ENCODE data around the gene DLX4.

Gene DLX4

DNA sequence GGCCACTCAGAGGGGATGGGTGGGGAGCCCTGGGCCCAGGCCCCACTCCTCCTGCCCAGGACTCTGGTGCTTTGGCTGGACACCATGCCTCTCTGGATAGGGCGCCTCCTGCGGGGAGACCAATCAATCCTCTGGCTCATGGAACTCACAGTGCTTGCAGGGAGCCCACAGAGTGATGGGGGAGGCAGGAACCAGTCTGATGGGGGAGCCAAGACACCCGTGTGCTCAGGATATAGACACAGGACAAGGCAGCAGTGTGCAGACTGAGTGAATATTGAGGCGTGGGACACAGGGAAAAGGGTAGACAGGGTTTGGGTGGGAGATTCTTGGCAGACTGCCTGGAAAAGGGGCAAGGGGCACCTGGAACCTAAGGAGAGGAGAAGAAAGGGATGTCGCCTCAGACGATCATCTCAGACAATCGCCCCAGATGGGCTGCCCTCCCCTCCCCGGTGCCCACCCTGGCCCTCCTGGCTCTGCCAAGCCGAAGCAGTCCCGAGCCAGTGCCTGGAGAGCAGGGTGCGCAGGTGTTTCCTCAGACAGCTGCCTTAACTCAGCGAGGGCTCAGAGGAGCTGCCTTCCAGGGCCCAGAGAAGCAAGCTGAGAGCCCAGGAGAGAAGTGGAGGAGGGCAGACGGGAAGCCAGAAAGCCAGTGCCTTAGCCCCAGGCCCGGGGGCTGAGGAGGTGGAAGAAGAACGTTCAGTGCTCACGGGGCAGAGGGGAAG lies 37.4 kb upstream of the DLX4 start:
- H3K9ac ChIP-seq (ENCODE audit: low read depth in 1 of 2, low read length in 2 of 2) = no peak overlapping the region
- no peak overlapping the region for H3K4me3 ChIP-seq (ENCODE audit: low read depth in 1 of 2, low read length in 2 of 2)
- H3K36me3 ChIP-seq (ENCODE audit: control insufficient read depth in 1 of 2, insufficient read depth in 2 of 2, low read length in 2 of 2) = no peaks in the 10 kb centered on the region
- H3K27ac ChIP-seq (ENCODE audit: low read depth, low read length) = no peak overlapping the region
- peaks cover 7 to 9% of the 10 kb centered on the region in 2 donors for H3K27me3 ChIP-seq (ENCODE audit: control insufficient read depth in 1 of 2, insufficient read depth in 2 of 2, low read length in 2 of 2)
- H3K4me1 ChIP-seq (ENCODE audit: control insufficient read depth in 1 of 2, insufficient read depth in 2 of 2, low read length in 2 of 2) = no peaks in the 10 kb centered on the region
- H3K9me3 ChIP-seq (ENCODE audit: control insufficient read depth in 1 of 2, low read length in 2 of 2) = no peaks in the 10 kb centered on the region

DNA sequence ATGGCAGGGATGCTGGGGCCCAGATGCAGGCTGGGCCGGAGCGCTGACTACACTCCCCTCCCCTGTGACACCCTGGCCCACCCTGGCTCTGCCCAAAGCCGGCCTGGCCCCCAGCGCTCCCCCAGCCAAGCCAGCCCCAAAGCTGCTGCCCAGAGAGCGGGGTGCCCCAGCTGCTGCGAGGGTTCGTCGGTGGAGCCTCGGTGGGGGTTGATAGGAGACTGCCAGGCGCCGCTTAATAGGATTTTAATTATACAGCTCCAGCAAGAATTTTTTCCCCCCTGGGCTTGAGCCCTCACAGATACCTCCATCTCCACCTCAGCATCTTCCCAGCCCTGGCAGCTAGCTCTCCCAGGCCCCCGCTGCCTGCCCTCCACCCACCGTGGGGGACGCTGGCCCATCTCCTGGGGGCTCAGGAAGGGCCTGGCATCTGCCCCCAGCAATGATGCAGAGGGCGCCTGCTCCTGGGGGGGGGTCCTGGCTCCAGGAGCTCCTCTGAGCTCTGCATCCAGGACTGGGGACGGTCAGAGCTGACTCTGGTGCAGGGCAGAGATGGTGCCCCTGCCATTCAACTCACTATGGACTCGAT lies 36.8 kb upstream of the DLX4 start:
- Histone ChIP-seq H3K9ac (ENCODE audit: low read depth in 1 of 2, low read length in 2 of 2) (no peak overlapping the region), H3K4me1 (ENCODE audit: control insufficient read depth in 1 of 2, insufficient read depth in 2 of 2, low read length in 2 of 2) (no peaks in the 10 kb centered on the region), H3K27me3 (ENCODE audit: control insufficient read depth in 1 of 2, insufficient read depth in 2 of 2, low read length in 2 of 2) (peaks cover 7 to 9% of the 10 kb centered on the region in 2 donors), H3K4me3 (ENCODE audit: low read depth in 1 of 2, low read length in 2 of 2) (no peak overlapping the region), H3K36me3 (ENCODE audit: control insufficient read depth in 1 of 2, insufficient read depth in 2 of 2, low read length in 2 of 2) (no peaks in the 10 kb centered on the region), H3K9me3 (ENCODE audit: control insufficient read depth in 1 of 2, low read length in 2 of 2) (no peaks in the 10 kb centered on the region), H3K27ac (ENCODE audit: low read depth, low read length) (no peak overlapping the region)

DNA sequence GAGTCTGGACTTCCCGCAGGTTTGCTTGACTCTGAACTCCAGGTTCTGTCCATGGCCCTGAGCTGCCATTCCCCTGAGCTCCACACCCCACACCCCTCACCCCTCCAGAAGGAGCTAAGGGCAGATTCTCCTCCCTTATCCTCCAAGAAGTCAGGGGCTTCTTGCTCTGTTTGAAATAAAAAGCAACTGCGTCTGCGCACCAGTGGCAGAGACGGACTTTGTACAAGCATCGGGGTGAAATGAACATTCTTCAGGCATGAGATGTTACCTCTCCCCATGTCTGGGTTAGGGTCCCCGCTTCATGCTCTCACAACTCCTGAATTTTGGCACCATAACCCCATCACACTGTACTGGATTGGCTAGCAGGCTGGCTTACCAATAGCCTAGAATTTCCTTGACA lies 36.1 kb upstream of the DLX4 start:
- Histone ChIP-seq H3K27ac (ENCODE audit: low read depth, low read length) (no peak overlapping the region), H3K36me3 (ENCODE audit: control insufficient read depth in 1 of 2, insufficient read depth in 2 of 2, low read length in 2 of 2) (no peaks in the 10 kb centered on the region), H3K27me3 (ENCODE audit: control insufficient read depth in 1 of 2, insufficient read depth in 2 of 2, low read length in 2 of 2) (peaks cover 7 to 9% of the 10 kb centered on the region in 2 donors), H3K9me3 (ENCODE audit: control insufficient read depth in 1 of 2, low read length in 2 of 2) (no peaks in the 10 kb centered on the region), H3K9ac (ENCODE audit: low read depth in 1 of 2, low read length in 2 of 2) (no peak overlapping the region), H3K4me1 (ENCODE audit: control insufficient read depth in 1 of 2, insufficient read depth in 2 of 2, low read length in 2 of 2) (no peaks in the 10 kb centered on the region), H3K4me3 (ENCODE audit: low read depth in 1 of 2, low read length in 2 of 2) (no peak overlapping the region)

GRCh38 chr17:49935526-49936210 lies 33.3 kb upstream of the DLX4 start:
- Histone ChIP-seq H3K4me1 (ENCODE audit: control insufficient read depth in 1 of 2, insufficient read depth in 2 of 2, low read length in 2 of 2) (no peaks in the 10 kb centered on the region), H3K9ac (ENCODE audit: low read depth in 1 of 2, low read length in 2 of 2) (no peak overlapping the region), H3K27ac (ENCODE audit: low read depth, low read length) (no peak overlapping the region), H3K4me3 (ENCODE audit: low read depth in 1 of 2, low read length in 2 of 2) (no peak overlapping the region), H3K36me3 (ENCODE audit: control insufficient read depth in 1 of 2, insufficient read depth in 2 of 2, low read length in 2 of 2) (no peaks in the 10 kb centered on the region), H3K27me3 (ENCODE audit: control insufficient read depth in 1 of 2, insufficient read depth in 2 of 2, low read length in 2 of 2) (peaks cover 5 to 7% of the 10 kb centered on the region in 2 donors), H3K9me3 (ENCODE audit: control insufficient read depth in 1 of 2, low read length in 2 of 2) (no peaks in the 10 kb centered on the region)

DNA sequence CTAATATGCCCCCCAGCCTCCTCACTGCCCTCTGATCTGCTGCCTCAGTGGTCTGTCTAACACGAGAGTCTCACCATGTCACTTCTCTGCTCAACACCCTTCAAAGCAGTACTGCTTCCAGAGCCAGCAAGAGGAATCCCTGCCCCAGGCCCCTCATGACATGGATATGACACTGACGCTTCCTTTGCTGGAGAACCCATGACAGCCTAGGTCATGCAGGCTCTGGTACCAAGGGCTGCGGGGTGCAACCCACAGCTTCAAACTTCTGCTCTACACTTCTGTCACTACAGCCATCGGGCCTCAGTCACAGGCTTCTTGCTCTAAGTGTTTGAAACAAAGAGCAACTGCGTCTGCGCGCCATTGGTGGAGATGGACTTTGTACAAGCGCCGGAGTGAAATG lies 32.6 kb upstream of the DLX4 start:
- Histone ChIP-seq H3K36me3 (ENCODE audit: control insufficient read depth in 1 of 2, insufficient read depth in 2 of 2, low read length in 2 of 2) (no peaks in the 10 kb centered on the region), H3K9me3 (ENCODE audit: control insufficient read depth in 1 of 2, low read length in 2 of 2) (no peaks in the 10 kb centered on the region), H3K4me3 (ENCODE audit: low read depth in 1 of 2, low read length in 2 of 2) (no peak overlapping the region), H3K9ac (ENCODE audit: low read depth in 1 of 2, low read length in 2 of 2) (no peak overlapping the region), H3K27ac (ENCODE audit: low read depth, low read length) (no peak overlapping the region), H3K27me3 (ENCODE audit: control insufficient read depth in 1 of 2, insufficient read depth in 2 of 2, low read length in 2 of 2) (peaks cover 5 to 7% of the 10 kb centered on the region in 2 donors), H3K4me1 (ENCODE audit: control insufficient read depth in 1 of 2, insufficient read depth in 2 of 2, low read length in 2 of 2) (no peaks in the 10 kb centered on the region)

DNA sequence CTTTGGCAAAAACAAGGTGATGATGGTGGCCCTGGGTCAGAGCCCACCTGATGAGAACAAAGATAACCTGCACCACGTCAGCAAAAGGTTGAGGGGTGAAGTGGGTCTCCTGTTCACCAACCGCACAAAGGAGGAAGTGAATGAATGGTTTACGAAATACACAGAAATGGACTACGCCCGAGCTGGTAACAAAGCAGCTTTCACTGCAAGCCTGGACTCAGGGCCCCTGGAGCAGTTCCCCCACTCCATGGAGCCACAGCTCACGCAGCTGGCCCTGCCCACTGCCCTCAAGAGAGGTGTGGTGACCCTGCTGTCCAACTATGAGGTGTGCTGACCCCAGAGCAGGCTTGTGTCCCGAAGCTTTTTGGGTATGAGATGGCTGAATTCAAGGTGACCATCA lies 29.7 kb upstream of the DLX4 start:
- H3K36me3 ChIP-seq (ENCODE audit: control insufficient read depth in 1 of 2, insufficient read depth in 2 of 2, low read length in 2 of 2) = no peaks in the 10 kb centered on the region
- no peak overlapping the region for H3K4me3 ChIP-seq (ENCODE audit: low read depth in 1 of 2, low read length in 2 of 2)
- H3K9ac ChIP-seq (ENCODE audit: low read depth in 1 of 2, low read length in 2 of 2) = no peak overlapping the region
- no peaks in the 10 kb centered on the region for H3K9me3 ChIP-seq (ENCODE audit: control insufficient read depth in 1 of 2, low read length in 2 of 2)
- no peaks in the 10 kb centered on the region for H3K4me1 ChIP-seq (ENCODE audit: control insufficient read depth in 1 of 2, insufficient read depth in 2 of 2, low read length in 2 of 2)
- peaks cover 15 to 23% of the 10 kb centered on the region in 2 donors for H3K27me3 ChIP-seq (ENCODE audit: control insufficient read depth in 1 of 2, insufficient read depth in 2 of 2, low read length in 2 of 2)
- H3K27ac ChIP-seq (ENCODE audit: low read depth, low read length) = no peak overlapping the region

DNA sequence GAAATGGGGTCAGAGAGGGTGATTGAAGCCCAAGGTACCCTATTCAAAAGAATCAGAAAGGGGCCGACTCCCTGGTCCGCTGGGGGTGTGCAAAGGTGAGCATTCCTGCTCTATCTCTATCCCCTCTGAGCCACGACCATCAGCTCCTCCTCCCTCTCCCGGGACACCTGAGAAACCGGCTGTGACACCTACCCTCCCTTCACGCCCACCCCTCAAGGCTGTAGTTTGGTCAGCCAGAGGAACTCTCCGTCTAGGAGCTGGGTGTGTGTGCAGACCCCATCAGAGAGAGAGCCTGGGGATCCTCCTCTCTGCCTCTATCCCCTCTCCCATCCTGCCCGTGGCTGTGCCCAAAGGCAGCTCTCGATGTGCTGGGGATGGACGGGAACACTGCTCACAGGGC lies 27.6 kb upstream of the DLX4 start:
- H3K9ac ChIP-seq (ENCODE audit: low read depth in 1 of 2, low read length in 2 of 2) = no peak overlapping the region
- H3K36me3 ChIP-seq (ENCODE audit: control insufficient read depth in 1 of 2, insufficient read depth in 2 of 2, low read length in 2 of 2) = no peaks in the 10 kb centered on the region
- H3K4me1 ChIP-seq (ENCODE audit: control insufficient read depth in 1 of 2, insufficient read depth in 2 of 2, low read length in 2 of 2) = no peaks in the 10 kb centered on the region
- H3K9me3 ChIP-seq (ENCODE audit: control insufficient read depth in 1 of 2, low read length in 2 of 2) = no peaks in the 10 kb centered on the region
- peaks cover 11 to 21% of the 10 kb centered on the region in 2 donors for H3K27me3 ChIP-seq (ENCODE audit: control insufficient read depth in 1 of 2, insufficient read depth in 2 of 2, low read length in 2 of 2)
- no peak overlapping the region for H3K27ac ChIP-seq (ENCODE audit: low read depth, low read length)
- no peak overlapping the region for H3K4me3 ChIP-seq (ENCODE audit: low read depth in 1 of 2, low read length in 2 of 2)

DNA sequence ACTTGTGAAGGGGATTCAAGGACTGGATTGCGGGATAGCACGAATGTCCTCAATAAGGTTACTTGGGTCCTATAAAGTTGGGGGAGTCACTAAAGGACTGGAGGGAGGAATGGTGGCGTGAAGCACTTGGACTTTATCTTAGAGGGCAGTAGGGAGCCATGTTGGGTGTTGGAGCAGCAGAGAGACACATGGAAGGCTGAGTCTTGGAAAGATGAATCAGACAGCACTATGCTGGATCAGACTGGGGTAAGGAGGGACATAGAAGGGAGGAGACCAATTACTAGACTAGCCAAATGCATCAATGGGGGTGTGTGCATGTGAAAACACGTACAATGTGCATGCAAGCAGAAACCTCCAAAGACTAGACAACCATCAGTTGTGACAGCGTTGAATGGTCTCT lies 26.0 kb upstream of the DLX4 start:
- Histone ChIP-seq H3K9ac (ENCODE audit: low read depth in 1 of 2, low read length in 2 of 2) (no peak overlapping the region), H3K9me3 (ENCODE audit: control insufficient read depth in 1 of 2, low read length in 2 of 2) (no peaks in the 10 kb centered on the region), H3K4me3 (ENCODE audit: low read depth in 1 of 2, low read length in 2 of 2) (no peak overlapping the region), H3K27ac (ENCODE audit: low read depth, low read length) (no peak overlapping the region), H3K27me3 (ENCODE audit: control insufficient read depth in 1 of 2, insufficient read depth in 2 of 2, low read length in 2 of 2) (peaks cover 14 to 21% of the 10 kb centered on the region in 2 donors), H3K36me3 (ENCODE audit: control insufficient read depth in 1 of 2, insufficient read depth in 2 of 2, low read length in 2 of 2) (no peaks in the 10 kb centered on the region), H3K4me1 (ENCODE audit: control insufficient read depth in 1 of 2, insufficient read depth in 2 of 2, low read length in 2 of 2) (no peaks in the 10 kb centered on the region)

DNA sequence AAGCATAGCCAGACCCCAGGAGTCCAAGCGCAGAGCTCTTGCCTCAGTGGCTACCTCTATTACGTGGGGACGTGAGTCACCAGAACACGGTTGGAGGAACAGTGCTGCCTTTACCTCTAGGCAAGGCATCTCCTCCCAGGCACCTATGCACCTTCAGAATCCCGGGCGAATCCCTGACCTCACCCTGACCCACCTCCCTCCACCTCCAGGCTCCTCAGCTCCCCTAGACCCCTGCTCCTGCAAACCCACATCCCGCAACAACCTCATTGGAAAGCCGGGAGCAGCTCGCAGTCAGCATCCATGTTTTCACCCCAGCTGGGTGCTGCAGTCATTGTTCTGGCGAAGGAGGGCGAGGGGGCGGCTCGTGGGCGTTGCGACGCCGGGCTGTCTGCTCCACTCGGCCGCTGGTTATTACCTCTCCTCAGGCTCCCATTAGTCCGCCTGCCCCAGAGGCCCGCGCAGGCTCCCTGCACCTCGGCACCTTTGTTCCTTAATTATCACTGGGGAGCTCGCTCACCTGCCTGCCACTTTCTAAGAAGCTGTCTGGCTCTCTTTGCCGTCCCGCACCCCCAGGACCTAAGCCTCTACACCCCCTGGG lies 24.6 kb upstream of the DLX4 start:
- no peak overlapping the region for H3K9ac ChIP-seq (ENCODE audit: low read depth in 1 of 2, low read length in 2 of 2)
- peaks cover 14 to 21% of the 10 kb centered on the region in 2 donors for H3K27me3 ChIP-seq (ENCODE audit: control insufficient read depth in 1 of 2, insufficient read depth in 2 of 2, low read length in 2 of 2)
- H3K4me1 ChIP-seq (ENCODE audit: control insufficient read depth in 1 of 2, insufficient read depth in 2 of 2, low read length in 2 of 2) = no peaks in the 10 kb centered on the region
- H3K36me3 ChIP-seq (ENCODE audit: control insufficient read depth in 1 of 2, insufficient read depth in 2 of 2, low read length in 2 of 2) = no peaks in the 10 kb centered on the region
- H3K27ac ChIP-seq (ENCODE audit: low read depth, low read length) = no peak overlapping the region
- H3K4me3 ChIP-seq (ENCODE audit: low read depth in 1 of 2, low read length in 2 of 2) = no peak overlapping the region
- no peaks in the 10 kb centered on the region for H3K9me3 ChIP-seq (ENCODE audit: control insufficient read depth in 1 of 2, low read length in 2 of 2)

GRCh38 chr17:49946208-49946607 lies 22.8 kb upstream of the DLX4 start:
- Histone ChIP-seq H3K9ac (ENCODE audit: low read depth in 1 of 2, low read length in 2 of 2) (no peak overlapping the region), H3K27me3 (ENCODE audit: control insufficient read depth in 1 of 2, insufficient read depth in 2 of 2, low read length in 2 of 2) (peaks cover 24 to 25% of the 10 kb centered on the region in 2 donors), H3K36me3 (ENCODE audit: control insufficient read depth in 1 of 2, insufficient read depth in 2 of 2, low read length in 2 of 2) (no peaks in the 10 kb centered on the region), H3K9me3 (ENCODE audit: control insufficient read depth in 1 of 2, low read length in 2 of 2) (no peaks in the 10 kb centered on the region), H3K4me3 (ENCODE audit: low read depth in 1 of 2, low read length in 2 of 2) (no peak overlapping the region), H3K4me1 (ENCODE audit: control insufficient read depth in 1 of 2, insufficient read depth in 2 of 2, low read length in 2 of 2) (no peaks in the 10 kb centered on the region), H3K27ac (ENCODE audit: low read depth, low read length) (no peak overlapping the region)

Data from duodenal mucosa (tissue), 2 donors.